HG02840 (cell line): ENCODE measurements around the gene SLC47A1.

ENCODE experiments used
- ATAC-seq: cut with Tn5 transposase; IDR thresholded peaks from one replicate; pipeline ENCODE4 v1.9.1; 2021; ENCODE audit warnings: mild to moderate bottlenecking, moderate library complexity, moderate number of reproducible peaks; ENCODE audit not compliant: unreplicated experiment, low FRiP score

SLC47A1 gene

GRCh38 chr17:19590451-19590850, 56.8 kb downstream of the SLC47A1 start:
- ATAC-seq = no peak

- no peak for ATAC-seq
Observed at GRCh38 chr17:19590912-19591551, 57.4 kb downstream of the SLC47A1 start.

GRCh38 chr17:19592316-19592715, 58.7 kb downstream of the SLC47A1 start:
- ATAC-seq = no peak

- no peak for ATAC-seq
Observed at GRCh38 chr17:19596869-19597268, 63.2 kb downstream of the SLC47A1 start.

GRCh38 chr17:19610311-19610710, 76.7 kb downstream of the SLC47A1 start:
- ATAC-seq = no peak

GRCh38 chr17:19610879-19611278, 77.2 kb downstream of the SLC47A1 start:
- no peak for ATAC-seq

- ATAC-seq = no peak
Observed at GRCh38 chr17:19613979-19614378, 80.3 kb downstream of the SLC47A1 start.

- no peak for ATAC-seq
Observed at GRCh38 chr17:19614900-19615299, 81.2 kb downstream of the SLC47A1 start.

GRCh38 chr17:19618015-19618414, 84.4 kb downstream of the SLC47A1 start:
- ATAC-seq = no peak

GRCh38 chr17:19619705-19620325, 86.2 kb downstream of the SLC47A1 start:
- ATAC-seq = no peak

- ATAC-seq = no peak
Observed at GRCh38 chr17:19621697-19622096, 88.0 kb downstream of the SLC47A1 start.

GRCh38 chr17:19626079-19626478, 92.4 kb downstream of the SLC47A1 start:
- ATAC-seq = no peak
